ENCODE results near the gene UTP18. TPM values are rescaled to one million over a fixed set of nuclear protein-coding genes. Genes with fewer than 3 reads are reported as not detected.

Gene UTP18
- total and polyA plus RNA-seq, 10 of the 15 experiments (the other 5 are each of a cell fraction or from before 2014, with no cell fraction given), result 31.0 to 111 (median 58.8) TPM

DNA sequence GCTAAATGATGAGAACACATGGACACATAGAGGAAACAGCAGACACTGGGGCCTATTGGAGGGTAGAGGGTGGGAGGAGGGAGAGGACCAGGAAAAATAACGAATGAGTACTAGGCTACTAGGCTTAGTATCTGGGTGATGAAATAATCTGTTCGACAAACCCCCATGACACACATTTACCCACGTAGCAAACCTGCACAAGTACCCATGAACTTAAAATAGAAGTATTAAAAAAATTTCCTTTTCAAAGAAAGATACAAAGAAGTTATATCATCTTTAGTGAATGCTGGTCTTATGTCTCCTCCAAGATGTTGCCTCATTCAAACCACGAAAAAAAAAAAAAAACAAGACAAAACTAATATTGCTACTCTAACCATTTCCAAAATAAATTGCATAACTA, 32.2 kb upstream of the UTP18 start:
- no peak overlapping the region for H3K4me3 ChIP-seq
- H3K4me1 ChIP-seq (ENCODE audit: control insufficient read depth, insufficient read depth, low read length), result peaks cover 16% of the 10 kb centered on the region
- no peaks in the 10 kb centered on the region for H3K27me3 ChIP-seq (replicated peaks in 1 of 2; ENCODE audit: control insufficient read depth in 2 of 2, insufficient read depth in 2 of 2, low read length in 1 of 2)
- POLR2A ChIA-PET, result no interaction called here
- in situ Hi-C loops (cut with MboI), result no loop called here
- ATAC-seq (no peak), FAIRE-seq (no peak), DNase-seq (ENCODE audit: low read depth, low spot score) (no peak)
- no peaks in the 10 kb centered on the region for H4K20me1 ChIP-seq (ENCODE audit: control insufficient read depth, insufficient read depth)
- H3K79me2 ChIP-seq (ENCODE audit: control insufficient read depth, insufficient read depth, low read length), result peaks cover 18% of the 10 kb centered on the region
- H3K9ac ChIP-seq (ENCODE audit: control insufficient read depth, insufficient read depth, low read length), result no peak overlapping the region
- H3K36me3 ChIP-seq (ENCODE audit: control insufficient read depth in 2 of 2, insufficient read depth in 2 of 2, low read length in 1 of 2), result peaks cover 3% of the 10 kb centered on the region in 2 experiments; a peak in 3 of 4 replicates
- CTCF ChIA-PET, result interaction anchor here (0.6 to 0.9 kb wide), 2 partner anchors 13 to 519 kb away, joined by 3 to 4 read pairs; no protein-coding TSS in a partner anchor
- no peak overlapping the region for H3K4me2 ChIP-seq (ENCODE audit: control insufficient read depth, insufficient read depth)
- 87% methylated on average over 4 of the region's 4 CpGs for WGBS (ENCODE audit: insufficient coverage, insufficient replicate concordance, low lambda C conversion rate, missing lambda C conversion rate)
- SMC1A ChIA-PET (ENCODE audit: uncharacterized antibody, unreplicated experiment), result interaction anchor here (1.1 kb wide), 1 partner anchor 8 kb away, joined by 3 read pairs; no protein-coding TSS in a partner anchor
- BruUV-seq (replicated peaks), result no TSS peak
- intact Hi-C loops (cut with micrococcal nuclease; ENCODE audit: unreplicated experiment), result no loop called here
- RAD21 ChIA-PET (ENCODE audit: unreplicated experiment), result no interaction called here
- H2AFZ ChIP-seq (ENCODE audit: control insufficient read depth, low read depth, low read length), result no peak overlapping the region
- no peaks in the 10 kb centered on the region for H3K9me3 ChIP-seq (replicated peaks; ENCODE audit: control insufficient read depth, insufficient read depth, low read length)
- no peak overlapping the region for H3K27ac ChIP-seq (ENCODE audit: control insufficient read depth, insufficient read depth)
- no peak for TF ChIP-seq SREBF2 (IDR thresholded peaks at IDR 0.05; ENCODE audit: low read length)
- TF ChIP-seq, protein P1, sequence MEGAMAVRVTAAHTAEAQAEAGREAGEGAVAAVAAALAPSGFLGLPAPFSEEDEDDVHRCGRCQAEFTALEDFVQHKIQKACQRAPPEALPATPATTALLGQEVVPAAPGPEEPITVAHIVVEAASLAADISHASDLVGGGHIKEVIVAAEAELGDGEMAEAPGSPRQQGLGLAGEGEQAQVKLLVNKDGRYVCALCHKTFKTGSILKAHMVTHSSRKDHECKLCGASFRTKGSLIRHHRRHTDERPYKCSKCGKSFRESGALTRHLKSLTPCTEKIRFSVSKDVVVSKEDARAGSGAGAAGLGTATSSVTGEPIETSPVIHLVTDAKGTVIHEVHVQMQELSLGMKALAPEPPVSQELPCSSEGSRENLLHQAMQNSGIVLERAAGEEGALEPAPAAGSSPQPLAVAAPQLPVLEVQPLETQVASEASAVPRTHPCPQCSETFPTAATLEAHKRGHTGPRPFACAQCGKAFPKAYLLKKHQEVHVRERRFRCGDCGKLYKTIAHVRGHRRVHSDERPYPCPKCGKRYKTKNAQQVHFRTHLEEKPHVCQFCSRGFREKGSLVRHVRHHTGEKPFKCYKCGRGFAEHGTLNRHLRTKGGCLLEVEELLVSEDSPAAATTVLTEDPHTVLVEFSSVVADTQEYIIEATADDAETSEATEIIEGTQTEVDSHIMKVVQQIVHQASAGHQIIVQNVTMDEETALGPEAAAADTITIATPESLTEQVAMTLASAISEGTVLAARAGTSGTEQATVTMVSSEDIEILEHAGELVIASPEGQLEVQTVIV (IDR thresholded peaks at IDR 0.05; ENCODE audit: borderline replicate concordance, partially characterized antibody), result no peak
- TF ChIP-seq IRF4 (IDR thresholded peaks at IDR 0.05; ENCODE audit: low read depth, low read length), result no peak
- TF ChIP-seq RFX5 (IDR thresholded peaks at IDR 0.05; ENCODE audit: low read depth, low read length), result no peak
- no peak for TF ChIP-seq STAT1 (conservative IDR thresholded peaks at IDR 0.05)
- TF ChIP-seq MTA3 (IDR thresholded peaks at IDR 0.05; ENCODE audit: borderline replicate concordance, low read length), result no peak
- TF ChIP-seq BMI1 (IDR thresholded peaks at IDR 0.05; ENCODE audit: borderline replicate concordance), result no peak
- TF ChIP-seq HDAC2 (IDR thresholded peaks at IDR 0.05), result no peak
- no peak for TF ChIP-seq SPI1 (IDR thresholded peaks at IDR 0.05; ENCODE audit: borderline replicate concordance, insufficient read depth, low read depth, low read length)
- TF ChIP-seq, protein P2, sequence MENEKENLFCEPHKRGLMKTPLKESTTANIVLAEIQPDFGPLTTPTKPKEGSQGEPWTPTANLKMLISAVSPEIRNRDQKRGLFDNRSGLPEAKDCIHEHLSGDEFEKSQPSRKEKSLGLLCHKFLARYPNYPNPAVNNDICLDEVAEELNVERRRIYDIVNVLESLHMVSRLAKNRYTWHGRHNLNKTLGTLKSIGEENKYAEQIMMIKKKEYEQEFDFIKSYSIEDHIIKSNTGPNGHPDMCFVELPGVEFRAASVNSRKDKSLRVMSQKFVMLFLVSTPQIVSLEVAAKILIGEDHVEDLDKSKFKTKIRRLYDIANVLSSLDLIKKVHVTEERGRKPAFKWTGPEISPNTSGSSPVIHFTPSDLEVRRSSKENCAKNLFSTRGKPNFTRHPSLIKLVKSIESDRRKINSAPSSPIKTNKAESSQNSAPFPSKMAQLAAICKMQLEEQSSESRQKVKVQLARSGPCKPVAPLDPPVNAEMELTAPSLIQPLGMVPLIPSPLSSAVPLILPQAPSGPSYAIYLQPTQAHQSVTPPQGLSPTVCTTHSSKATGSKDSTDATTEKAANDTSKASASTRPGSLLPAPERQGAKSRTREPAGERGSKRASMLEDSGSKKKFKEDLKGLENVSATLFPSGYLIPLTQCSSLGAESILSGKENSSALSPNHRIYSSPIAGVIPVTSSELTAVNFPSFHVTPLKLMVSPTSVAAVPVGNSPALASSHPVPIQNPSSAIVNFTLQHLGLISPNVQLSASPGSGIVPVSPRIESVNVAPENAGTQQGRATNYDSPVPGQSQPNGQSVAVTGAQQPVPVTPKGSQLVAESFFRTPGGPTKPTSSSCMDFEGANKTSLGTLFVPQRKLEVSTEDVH (IDR thresholded peaks at IDR 0.05; ENCODE audit: low read depth, partially characterized antibody), result no peak
- TF ChIP-seq, protein P3, sequence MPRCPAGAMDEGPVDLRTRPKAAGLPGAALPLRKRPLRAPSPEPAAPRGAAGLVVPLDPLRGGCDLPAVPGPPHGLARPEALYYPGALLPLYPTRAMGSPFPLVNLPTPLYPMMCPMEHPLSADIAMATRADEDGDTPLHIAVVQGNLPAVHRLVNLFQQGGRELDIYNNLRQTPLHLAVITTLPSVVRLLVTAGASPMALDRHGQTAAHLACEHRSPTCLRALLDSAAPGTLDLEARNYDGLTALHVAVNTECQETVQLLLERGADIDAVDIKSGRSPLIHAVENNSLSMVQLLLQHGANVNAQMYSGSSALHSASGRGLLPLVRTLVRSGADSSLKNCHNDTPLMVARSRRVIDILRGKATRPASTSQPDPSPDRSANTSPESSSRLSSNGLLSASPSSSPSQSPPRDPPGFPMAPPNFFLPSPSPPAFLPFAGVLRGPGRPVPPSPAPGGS (IDR thresholded peaks at IDR 0.05; ENCODE audit: borderline replicate concordance, insufficient read depth, low read depth, low read length, poor library complexity, severe bottlenecking), result no peak
- TF ChIP-seq, protein P4, sequence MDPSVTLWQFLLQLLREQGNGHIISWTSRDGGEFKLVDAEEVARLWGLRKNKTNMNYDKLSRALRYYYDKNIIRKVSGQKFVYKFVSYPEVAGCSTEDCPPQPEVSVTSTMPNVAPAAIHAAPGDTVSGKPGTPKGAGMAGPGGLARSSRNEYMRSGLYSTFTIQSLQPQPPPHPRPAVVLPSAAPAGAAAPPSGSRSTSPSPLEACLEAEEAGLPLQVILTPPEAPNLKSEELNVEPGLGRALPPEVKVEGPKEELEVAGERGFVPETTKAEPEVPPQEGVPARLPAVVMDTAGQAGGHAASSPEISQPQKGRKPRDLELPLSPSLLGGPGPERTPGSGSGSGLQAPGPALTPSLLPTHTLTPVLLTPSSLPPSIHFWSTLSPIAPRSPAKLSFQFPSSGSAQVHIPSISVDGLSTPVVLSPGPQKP (IDR thresholded peaks at IDR 0.05; ENCODE audit: low read depth, low read length), result no peak
- no peak for TF ChIP-seq NFXL1 (IDR thresholded peaks at IDR 0.05; ENCODE audit: borderline replicate concordance)
- TF ChIP-seq ZBED1 (IDR thresholded peaks at IDR 0.05; ENCODE audit: borderline replicate concordance), result no peak
- no peak for TF ChIP-seq NR2C2 (IDR thresholded peaks at IDR 0.05; ENCODE audit: borderline replicate concordance, control insufficient read depth, insufficient read length, low read depth)
- TF ChIP-seq NR2F1 (conservative IDR thresholded peaks at IDR 0.05), result no peak
- no peak for TF ChIP-seq FOXK2 (IDR thresholded peaks at IDR 0.05)
- TF ChIP-seq TARDBP (IDR thresholded peaks at IDR 0.05; ENCODE audit: borderline replicate concordance), result no peak
- TF ChIP-seq MEF2A (IDR thresholded peaks at IDR 0.05; ENCODE audit: insufficient read depth, low read depth, low read length), result no peak

Data from GM12878 (cell line).